ENCODE measurements around the gene CNTNAP2.

CNTNAP2 gene

DNA sequence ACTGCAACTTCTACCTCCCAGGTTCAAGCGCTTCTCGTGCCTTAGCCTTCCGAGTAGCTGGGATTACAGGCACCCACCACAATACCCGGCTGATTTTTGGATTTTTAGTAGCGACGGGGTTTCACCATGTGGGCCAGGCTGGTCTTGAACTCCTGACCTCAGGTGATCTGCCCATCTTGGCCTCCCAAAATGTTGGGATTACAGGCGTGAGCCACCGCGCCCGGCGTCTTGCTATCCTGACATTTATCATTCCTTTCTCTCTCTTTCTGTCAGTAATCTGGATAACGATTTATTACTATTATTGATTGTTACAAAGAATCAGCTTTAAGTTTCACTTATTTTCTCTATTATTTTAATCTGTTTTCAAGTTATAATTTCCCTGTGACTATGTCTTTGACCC lies 548.4 kb downstream of the CNTNAP2 start:
- DNase-seq (ENCODE audit: low read depth, low spot score): no peak

- no peak for DNase-seq (ENCODE audit: low read depth, low spot score)
These were observed 553.9 kb downstream of the CNTNAP2 start for GRCh38 chr7:146670532-146670931.

- DNase-seq (ENCODE audit: low read depth, low spot score): no peak
These were observed 564.9 kb downstream of the CNTNAP2 start for GRCh38 chr7:146681487-146681886.

- DNase-seq (ENCODE audit: low read depth, low spot score): peak; percentile 34
These were observed 566.8 kb downstream of the CNTNAP2 start for GRCh38 chr7:146683439-146683838.

GRCh38 chr7:146690987-146691386 lies 574.4 kb downstream of the CNTNAP2 start:
- DNase-seq (ENCODE audit: low read depth, low spot score): no peak

GRCh38 chr7:146698995-146699610 lies 582.5 kb downstream of the CNTNAP2 start:
- no peak for DNase-seq (ENCODE audit: low read depth, low spot score)

DNA sequence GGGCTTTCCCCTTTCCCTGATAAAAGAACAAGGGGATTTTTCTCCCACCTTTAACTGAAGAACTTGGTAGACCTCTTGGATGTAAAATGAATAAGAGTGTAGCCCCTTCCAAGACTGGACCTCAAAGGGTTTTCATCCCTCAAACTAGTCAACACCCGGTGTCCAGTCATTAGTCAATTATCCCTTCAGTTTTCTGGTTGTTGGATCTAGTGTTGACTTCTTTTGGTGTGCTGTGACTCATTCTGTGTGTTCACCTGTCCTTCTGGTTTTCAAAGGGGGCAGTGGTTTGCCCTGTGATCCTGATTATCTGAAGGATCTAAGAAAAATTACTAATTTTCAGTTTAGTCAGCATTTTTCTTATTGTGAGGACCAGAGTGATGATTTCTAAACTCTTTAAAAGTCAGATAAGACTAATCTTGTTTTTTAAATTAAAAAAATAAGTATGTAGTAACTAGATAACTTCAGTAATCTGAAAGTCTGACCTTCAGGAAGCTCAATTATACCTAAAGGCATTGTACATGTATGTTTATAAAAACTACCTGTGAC lies 583.5 kb downstream of the CNTNAP2 start:
- DNase-seq (ENCODE audit: low read depth, low spot score): no peak

DNA sequence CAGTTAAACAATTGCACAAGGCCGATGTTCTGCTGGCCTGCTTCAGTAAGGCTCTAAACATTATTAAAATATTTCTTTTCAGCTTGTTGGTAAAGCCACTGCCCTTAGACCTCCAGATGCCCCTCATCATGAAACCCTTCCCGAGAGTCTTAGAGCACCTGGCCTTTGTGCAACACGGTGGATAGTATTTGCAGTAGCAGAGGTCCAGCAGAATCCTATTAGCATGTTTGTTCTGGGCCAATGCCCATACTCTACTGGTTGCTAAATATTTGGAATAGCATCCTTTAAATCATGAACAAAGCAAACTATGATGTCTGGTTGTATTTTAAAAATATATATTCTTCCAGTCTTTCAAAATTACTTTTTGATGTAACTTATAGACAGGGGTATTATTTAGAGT lies 584.6 kb downstream of the CNTNAP2 start:
- DNase-seq (ENCODE audit: low read depth, low spot score): peak; percentile 36

GRCh38 chr7:146702898-146703297 lies 586.3 kb downstream of the CNTNAP2 start:
- no peak for DNase-seq (ENCODE audit: low read depth, low spot score)

GRCh38 chr7:146709451-146710027 lies 592.9 kb downstream of the CNTNAP2 start:
- no peak for DNase-seq (ENCODE audit: low read depth, low spot score)

GRCh38 chr7:146713205-146713604 lies 596.6 kb downstream of the CNTNAP2 start:
- DNase-seq (ENCODE audit: low read depth, low spot score): no peak

DNA sequence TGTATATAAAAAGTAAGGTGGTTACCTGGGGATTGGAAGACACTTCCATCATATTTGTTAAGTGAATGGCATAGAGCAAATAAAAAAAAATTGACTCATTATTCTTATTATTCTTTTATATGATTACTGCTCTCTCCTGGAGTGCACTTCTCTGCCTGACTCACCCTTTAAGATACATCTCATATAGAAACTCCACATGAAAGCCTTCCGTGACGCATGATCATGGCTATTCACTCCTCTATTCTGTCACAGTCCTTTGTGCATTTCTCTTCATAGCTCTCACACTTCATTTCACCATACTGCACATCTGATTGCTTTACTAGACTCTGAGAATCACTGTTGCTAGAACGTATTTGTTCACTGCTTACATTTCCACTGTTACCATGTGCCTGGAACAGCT lies 597.3 kb downstream of the CNTNAP2 start:
- DNase-seq (ENCODE audit: low read depth, low spot score): no peak

GRCh38 chr7:146720195-146720594 lies 603.6 kb downstream of the CNTNAP2 start:
- DNase-seq (ENCODE audit: low read depth, low spot score): no peak

DNA sequence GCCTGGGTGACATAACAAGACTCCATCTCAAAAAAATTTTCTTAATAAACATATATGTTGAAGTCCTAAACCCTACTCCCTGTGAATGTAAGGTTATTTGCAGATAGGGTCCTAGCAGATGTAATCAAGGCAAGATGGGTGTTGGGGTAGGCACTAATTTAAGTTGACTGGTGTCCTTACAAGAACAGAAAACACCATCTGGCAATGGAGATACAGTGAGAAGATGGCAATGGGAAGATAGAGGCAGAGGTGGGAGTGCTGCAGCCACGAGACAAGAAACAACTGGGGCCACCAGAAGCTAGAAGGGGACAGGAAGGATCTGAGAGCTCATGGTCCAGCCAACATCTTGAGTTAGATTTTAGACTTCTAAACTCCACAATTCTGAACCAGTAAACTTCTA lies 606.4 kb downstream of the CNTNAP2 start:
- DNase-seq (ENCODE audit: low read depth, low spot score): no peak

DNA sequence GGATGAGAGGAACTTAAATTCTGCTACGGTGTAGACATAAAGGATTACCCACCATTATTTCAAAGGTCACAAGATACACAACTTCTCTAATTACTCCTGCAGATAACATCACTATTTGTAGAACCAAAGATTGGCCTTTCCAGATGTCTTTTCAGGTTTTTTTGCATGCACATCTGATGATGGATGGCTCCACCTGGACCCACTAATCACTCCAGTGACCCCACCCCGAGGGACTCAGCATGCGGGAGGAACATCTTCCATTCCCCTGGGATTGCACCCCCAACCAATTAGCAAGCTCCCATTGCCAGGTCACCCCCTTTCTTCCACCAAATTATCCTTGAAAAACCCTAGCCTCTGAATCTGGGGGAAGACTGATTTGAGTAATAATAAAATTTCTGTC lies 608.9 kb downstream of the CNTNAP2 start:
- no peak for DNase-seq (ENCODE audit: low read depth, low spot score)

DNA sequence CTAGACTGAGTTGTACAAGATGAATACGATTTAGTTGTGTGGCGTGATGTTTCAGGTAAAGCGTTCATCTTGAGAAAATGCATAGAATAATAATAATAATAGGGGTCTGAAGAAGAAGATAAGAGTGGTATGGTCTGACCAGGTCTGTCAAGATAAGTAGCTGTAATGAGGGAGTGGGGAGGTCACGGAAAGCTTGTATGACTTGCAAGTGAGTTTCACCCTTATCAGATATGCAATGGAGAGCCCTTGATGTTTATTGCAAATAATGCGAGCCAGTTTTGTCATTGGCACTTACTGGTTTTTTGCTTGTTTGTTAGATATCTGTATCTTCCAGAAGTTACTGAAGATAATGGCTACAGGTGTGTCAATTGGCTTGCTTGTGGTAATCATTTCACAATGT lies 611.5 kb downstream of the CNTNAP2 start:
- DNase-seq (ENCODE audit: low read depth, low spot score): no peak

DNA sequence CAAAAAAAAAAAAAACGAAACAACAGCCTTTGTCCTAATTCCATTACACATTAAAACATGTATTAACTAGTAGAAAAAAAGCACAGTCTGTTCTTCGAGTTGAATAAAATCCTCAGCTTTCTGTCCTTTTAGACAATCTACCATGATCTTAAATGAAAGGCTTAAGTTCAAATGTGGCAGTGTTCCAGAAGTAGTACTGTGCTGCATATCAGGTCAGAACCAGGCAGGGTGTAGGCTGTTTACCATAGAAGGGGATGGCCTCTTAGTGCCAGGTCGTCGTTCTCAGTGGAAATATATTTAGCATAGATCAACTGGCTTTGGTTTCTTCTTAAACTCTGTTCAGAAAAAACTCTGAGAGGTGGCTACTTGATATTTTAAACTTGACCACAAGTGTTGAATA lies 612.0 kb downstream of the CNTNAP2 start:
- DNase-seq (ENCODE audit: low read depth, low spot score): no peak

DNA sequence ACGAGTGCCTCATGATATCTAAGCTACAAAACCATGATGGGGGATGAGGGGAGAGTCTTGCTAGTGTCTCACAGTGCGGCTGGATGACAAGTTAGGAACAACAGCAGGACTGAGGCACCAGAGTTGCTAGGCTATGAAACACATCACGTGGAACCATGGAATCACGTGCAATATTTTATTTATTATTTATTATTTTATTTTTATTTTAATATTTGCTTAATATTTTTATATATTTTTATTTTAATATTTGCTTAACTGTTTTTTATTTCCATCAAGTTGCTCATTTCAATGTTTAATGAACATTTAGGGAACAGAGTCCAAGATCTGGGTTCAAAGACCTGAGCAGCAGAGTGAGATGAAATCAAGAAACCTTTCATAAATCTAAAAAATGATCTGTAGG lies 614.6 kb downstream of the CNTNAP2 start:
- DNase-seq (ENCODE audit: low read depth, low spot score): no peak

- no peak for DNase-seq (ENCODE audit: low read depth, low spot score)
These were observed 619.4 kb downstream of the CNTNAP2 start for GRCh38 chr7:146735992-146736391.

- DNase-seq (ENCODE audit: low read depth, low spot score): peak; percentile 7
These were observed 620.0 kb downstream of the CNTNAP2 start for GRCh38 chr7:146736446-146737190.

DNA sequence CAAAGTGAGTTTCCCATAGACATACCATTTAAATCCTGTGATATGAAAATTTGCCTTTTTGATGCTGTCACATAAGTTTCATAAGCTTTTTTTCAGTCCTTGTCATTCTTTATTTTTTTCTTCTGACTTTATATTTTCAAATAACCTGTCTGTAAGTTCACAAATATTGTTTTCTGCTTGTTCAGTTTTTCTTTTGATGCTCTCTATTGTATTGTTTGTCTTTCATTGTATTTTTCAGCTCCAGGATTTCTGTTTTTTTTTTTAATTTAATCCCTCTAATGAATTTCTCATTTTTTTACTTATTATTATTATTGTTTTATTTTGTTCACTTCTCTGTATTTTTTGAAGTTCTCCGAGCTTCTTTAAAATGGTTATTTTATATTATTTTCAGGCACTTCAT lies 623.4 kb downstream of the CNTNAP2 start:
- DNase-seq (ENCODE audit: low read depth, low spot score): no peak

GRCh38 chr7:146741911-146742310 lies 625.3 kb downstream of the CNTNAP2 start:
- DNase-seq (ENCODE audit: low read depth, low spot score): no peak

DNA sequence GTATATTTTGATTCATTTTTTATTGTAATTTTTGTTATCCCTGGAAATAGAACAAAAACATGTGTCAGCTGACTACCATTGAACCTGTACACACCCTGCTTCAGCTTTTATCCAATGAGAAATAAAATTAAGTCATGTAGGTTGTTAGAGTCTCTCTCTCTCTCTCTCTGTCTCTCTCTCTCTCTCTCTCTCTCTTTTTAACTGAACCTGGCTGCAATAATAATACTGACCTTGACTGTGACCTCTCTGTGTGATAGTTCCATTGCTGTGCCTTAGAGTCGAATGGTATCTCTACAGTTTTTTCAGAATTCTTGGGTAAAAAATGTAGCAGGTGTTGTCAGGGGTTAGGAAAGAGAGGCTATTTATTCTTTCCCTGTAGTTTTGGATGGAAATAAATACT lies 637.8 kb downstream of the CNTNAP2 start:
- DNase-seq (ENCODE audit: low read depth, low spot score): no peak

Data from brain pericyte (primary cell).